Endothelial cell (in vitro differentiated cells): Measurements from ENCODE around the gene FIBP. TPM values are rescaled to one million over a fixed set of nuclear protein-coding genes. Genes with fewer than 3 reads are reported as not detected.
A peak's percentile ranks its signal among the peaks of the same experiment; 100 is the strongest.

Source experiments
- DNase-seq: peaks from one replicate; pipeline ENCODE4 v3.0.0; 2021; ENCODE audit warnings: low spot score
- H3K27ac Mint-ChIP-seq: one replicate; pipeline ENCODE4 v1.8.0; 2021; ENCODE audit warnings: mixed read lengths, inconsistent platforms; ENCODE audit not compliant: unreplicated experiment
- H3K27me3 Mint-ChIP-seq: one replicate; pipeline ENCODE4 v1.8.0; 2021; ENCODE audit warnings: mild to moderate bottlenecking, moderate library complexity, mixed read lengths, inconsistent platforms; ENCODE audit not compliant: unreplicated experiment
- H3K36me3 Mint-ChIP-seq: one replicate; pipeline ENCODE4 v1.8.0; 2021; ENCODE audit warnings: mild to moderate bottlenecking, low read depth, mixed read lengths, inconsistent platforms; ENCODE audit not compliant: unreplicated experiment
- H3K4me1 Mint-ChIP-seq: one replicate; pipeline ENCODE4 v1.8.0; 2021; ENCODE audit warnings: mild to moderate bottlenecking, mixed read lengths, inconsistent platforms; ENCODE audit not compliant: unreplicated experiment
- H3K4me3 Mint-ChIP-seq: one replicate; pipeline ENCODE4 v1.8.0; 2021; ENCODE audit warnings: mild to moderate bottlenecking, mixed read lengths, inconsistent platforms; ENCODE audit not compliant: unreplicated experiment
- H3K9me3 Mint-ChIP-seq: one replicate; pipeline ENCODE4 v1.8.0; 2021; ENCODE audit warnings: mixed read lengths, inconsistent platforms; ENCODE audit not compliant: unreplicated experiment
- CTCF ChIP-seq: fragments of 200-600 bp; sonication (generic); IDR thresholded peaks from one replicate; pipeline ENCODE4 v1.5.0; 2021; ENCODE audit warnings: antibody characterized with exemption; ENCODE audit not compliant: unreplicated experiment
- total RNA-seq: library from RNA; stranded (reverse); fragmentation: NEBNext Ultra II Directional; extraction: Animal tissue kit (Norgen Biotek cat#: 25700); gene quantifications from one replicate; pipeline ENCODE4 v1.2.1, GENCODE V29; 2021; ENCODE audit not compliant: unreplicated experiment

Gene FIBP
- total RNA-seq, 1 donor from 2014 or later = 75.6 TPM

GRCh38 chr11:65885231-65885630 lies 3.0 kb downstream of the FIBP start:
- TF ChIP-seq CTCF = no peak
- Mint-ChIP-seq H3K27me3 (peaks cover 25% of the 10 kb centered on the region), H3K4me1 (peaks cover 28% of the 10 kb centered on the region), H3K27ac (no peak overlapping the region), H3K36me3 (peaks cover 20% of the 10 kb centered on the region), H3K9me3 (no peaks in the 10 kb centered on the region), H3K4me3 (peak overlapping the region; percentile 18)
- no peak for DNase-seq

GRCh38 chr11:65884716-65885092 lies 3.6 kb downstream of the FIBP start:
- Mint-ChIP-seq H3K4me3 (no peak overlapping the region), H3K27ac (no peak overlapping the region), H3K4me1 (peaks cover 22% of the 10 kb centered on the region), H3K9me3 (no peaks in the 10 kb centered on the region), H3K27me3 (peaks cover 20% of the 10 kb centered on the region), H3K36me3 (peaks cover 20% of the 10 kb centered on the region)
- DNase-seq = peak; percentile 90
- TF ChIP-seq CTCF = peak; percentile 97

- Mint-ChIP-seq H3K4me1 (peaks cover 16% of the 10 kb centered on the region), H3K27ac (peak overlapping the region; percentile 13), H3K36me3 (peaks cover 18% of the 10 kb centered on the region), H3K4me3 (peak overlapping the region; percentile 67), H3K9me3 (no peaks in the 10 kb centered on the region), H3K27me3 (peaks cover 14% of the 10 kb centered on the region)
- TF ChIP-seq CTCF = no peak
- no peak for DNase-seq
Observed at GRCh38 chr11:65883786-65884715, 4.2 kb downstream of the FIBP start.

GRCh38 chr11:65883058-65883761 lies 5.1 kb downstream of the FIBP start:
- Mint-ChIP-seq H3K27ac (peak overlapping the region; percentile 13), H3K36me3 (peaks cover 16% of the 10 kb centered on the region), H3K4me3 (no peak overlapping the region), H3K4me1 (peaks cover 10% of the 10 kb centered on the region), H3K27me3 (peaks cover 8% of the 10 kb centered on the region), H3K9me3 (no peaks in the 10 kb centered on the region)
- DNase-seq = no peak
- no peak for TF ChIP-seq CTCF
